HEK293T (cell line): ENCODE results near the gene MRPL55.
"Not testable (repeated sequence)": the region's sequence is repeated elsewhere in the genome, so short reads cannot be mapped to it uniquely, and the experiment has no call there.

Experiments
- CTCF ChIA-PET: fragments of 350-600 bp; formaldehyde crosslinking; extraction: SDS; loops from one replicate; lab custom pipeline; 2021; ENCODE audit warnings: antibody characterized with exemption, inconsistent platforms; lab: Yijun Ruan, JAX
- POLR2A ChIA-PET: fragments of 350-600 bp; formaldehyde crosslinking; extraction: SDS; loops from one replicate; lab custom pipeline; 2020; ENCODE audit warnings: antibody characterized with exemption, inconsistent platforms; lab: Yijun Ruan, JAX
- DNase-seq: peaks from one replicate; pipeline ENCODE4 v3.0.0; 2012; ENCODE audit warnings: mixed read lengths; ENCODE audit errors: extremely low spot score
- ARNT ChIP-seq: fragments of 450-650 bp; IDR thresholded peaks from 2 replicates; pipeline ENCODE4 v1.6.1; 2017; ENCODE audit warnings: mild to moderate bottlenecking
- BHLHE40 ChIP-seq: fragments of 450-650 bp; IDR thresholded peaks from 2 replicates; pipeline ENCODE4 v1.6.1; 2016; ENCODE audit warnings: mild to moderate bottlenecking, moderate library complexity, borderline replicate concordance
- CTBP1 ChIP-seq: fragments of 450-650 bp; IDR thresholded peaks from 2 replicates; pipeline ENCODE4 v1.6.1; 2016; ENCODE audit warnings: borderline replicate concordance
- ELF4 ChIP-seq: fragments of 450-650 bp; IDR thresholded peaks from 2 replicates; pipeline ENCODE4 v1.6.1; 2017; ENCODE audit warnings: antibody characterized with exemption
- FOXA1 ChIP-seq: fragments of 450-650 bp; IDR thresholded peaks from 2 replicates; pipeline ENCODE4 v1.6.1; 2016; ENCODE audit warnings: mild to moderate bottlenecking
- FOXK2 ChIP-seq: fragments of 450-650 bp; IDR thresholded peaks from 2 replicates; pipeline ENCODE4 v1.6.1; 2016; ENCODE audit warnings: mild to moderate bottlenecking
- FOXM1 ChIP-seq: fragments of 450-650 bp; IDR thresholded peaks from 2 replicates; pipeline ENCODE4 v1.6.1; 2017; ENCODE audit warnings: mild to moderate bottlenecking, borderline replicate concordance
- HDGF ChIP-seq: fragments of 450-650 bp; IDR thresholded peaks from 2 replicates; pipeline ENCODE4 v1.6.1; 2017; ENCODE audit warnings: antibody characterized with exemption, borderline replicate concordance
- L3MBTL2 ChIP-seq: fragments of 450-650 bp; conservative IDR thresholded peaks from 2 replicates; pipeline ENCODE4 v1.6.1; 2016; ENCODE audit warnings: mild to moderate bottlenecking
- NFRKB ChIP-seq: fragments of 450-650 bp; IDR thresholded peaks from 2 replicates; pipeline ENCODE4 v1.6.1; 2016; ENCODE audit warnings: mild to moderate bottlenecking, moderate library complexity
- PKNOX1 ChIP-seq: fragments of 450-650 bp; IDR thresholded peaks from 2 replicates; pipeline ENCODE4 v1.6.1; 2016
- SP1 ChIP-seq: fragments of 450-650 bp; IDR thresholded peaks from 2 replicates; pipeline ENCODE4 v1.6.1; 2017
- SUZ12 ChIP-seq: fragments of 450-650 bp; IDR thresholded peaks from 2 replicates; pipeline ENCODE4 v1.6.1; 2016; ENCODE audit warnings: mild to moderate bottlenecking
- TARDBP ChIP-seq: fragments of 450-650 bp; IDR thresholded peaks from 2 replicates; pipeline ENCODE4 v1.6.1; 2016
- ZNF384 ChIP-seq: fragments of 450-650 bp; IDR thresholded peaks from 2 replicates; pipeline ENCODE4 v1.6.1; 2016

The MRPL55 gene

GRCh38 chr1:228120351-228120750 is 11.3 kb upstream of the MRPL55 start:
- TF ChIP-seq HDGF (no peak), FOXK2 (no peak), FOXA1 (no peak)
- POLR2A ChIA-PET = no interaction called here
- no peak for DNase-seq
- CTCF ChIA-PET = no interaction called here

- TF ChIP-seq FOXM1 (0 out of 2 replicates have a peak, but pooled peaks have one; percentile 37), PKNOX1 (0 out of 2 replicates have a peak, but pooled peaks have one; percentile 21), CTBP1 (no peak), FOXK2 (no peak), NFRKB (0 out of 2 replicates have a peak, but pooled peaks have one; percentile 30)
- ChIA-PET CTCF (no interaction called here), POLR2A (interaction anchor here (1.0 kb wide), 1 partner anchor 8 kb away, joined by 3 read pairs; no protein-coding TSS in a partner anchor)
- no peak for DNase-seq
Measured at GRCh38 chr1:228118040-228118439, 8.9 kb upstream of the MRPL55 start.

- no peak for TF ChIP-seq SP1
- TF ChIP-seq BHLHE40 = no peak
- no peak for TF ChIP-seq HDGF
- TF ChIP-seq FOXA1 = no peak
- no peak for TF ChIP-seq FOXM1
- no peak for TF ChIP-seq TARDBP
- DNase-seq = no peak
- ChIA-PET POLR2A (no interaction called here), CTCF (no interaction called here)
Measured at GRCh38 chr1:228117335-228117734, 8.2 kb upstream of the MRPL55 start.

GRCh38 chr1:228114827-228115226 is 5.7 kb upstream of the MRPL55 start:
- DNase-seq = no peak
- ChIA-PET POLR2A (no interaction called here), CTCF (no interaction called here)
- TF ChIP-seq SUZ12 (no peak), BHLHE40 (no peak), HDGF (no peak), FOXA1 (no peak), NFRKB (no peak), PKNOX1 (no peak), ARNT (no peak), ZNF384 (no peak), ELF4 (no peak), L3MBTL2 (no peak), FOXM1 (no peak), FOXK2 (no peak)

GRCh38 chr1:228112617-228113016 is 3.5 kb upstream of the MRPL55 start:
- ChIA-PET POLR2A (interaction anchor here (0.9 to 1.0 kb wide), 2 partner anchors 11 to 34 kb away, joined by 3 read pairs; no protein-coding TSS in a partner anchor), CTCF (no interaction called here)
- no peak for DNase-seq
- TF ChIP-seq PKNOX1 = no peak
- no peak for TF ChIP-seq FOXK2

GRCh38 chr1:228112167-228112566 is 3.1 kb upstream of the MRPL55 start:
- TF ChIP-seq FOXM1 = no peak
- no peak for TF ChIP-seq TARDBP
- no peak for TF ChIP-seq NFRKB
- TF ChIP-seq CTBP1 = no peak
- no peak for TF ChIP-seq BHLHE40
- no peak for TF ChIP-seq FOXA1
- TF ChIP-seq SP1 = no peak
- no peak for TF ChIP-seq L3MBTL2
- ChIA-PET POLR2A (interaction anchor here (1.0 kb wide), 1 partner anchor 11 kb away, joined by 3 read pairs; no protein-coding TSS in a partner anchor), CTCF (no interaction called here)
- no peak for DNase-seq

- CTCF ChIA-PET, DNase-seq: not testable (repeated sequence)
- POLR2A ChIA-PET = interaction anchor here (0.6 to 0.8 kb wide), 2 partner anchors 30 to 185 kb away, joined by 3 read pairs; no protein-coding TSS in a partner anchor
Measured at GRCh38 chr1:228111315-228111714, 2.2 kb upstream of the MRPL55 start.

- CTCF ChIA-PET = interaction anchor here (0.6 to 2.0 kb wide), 2 partner anchors 21 to 111 kb away, joined by 3 to 7 read pairs; no protein-coding TSS in a partner anchor
- no peak for DNase-seq
- no peak for TF ChIP-seq FOXK2
- TF ChIP-seq TARDBP = no peak
- TF ChIP-seq BHLHE40 = no peak
- no peak for TF ChIP-seq CTBP1
- no peak for TF ChIP-seq NFRKB
- no peak for TF ChIP-seq ARNT
- POLR2A ChIA-PET = interaction anchor here (0.8 to 1.2 kb wide), 5 partner anchors 24 to 55 kb away, joined by 3 read pairs; partner anchors contain the start of genes ARF1 and IBA57
Measured at GRCh38 chr1:228110556-228110955, 1.5 kb upstream of the MRPL55 start.
